Measurements from ENCODE around the gene SEMA3C. TPM values are rescaled to one million over a fixed set of nuclear protein-coding genes. Genes with fewer than 3 reads are reported as not detected.

The SEMA3C gene
- total RNA-seq, 1 donor from 2014 or later, result 148 TPM

DNA sequence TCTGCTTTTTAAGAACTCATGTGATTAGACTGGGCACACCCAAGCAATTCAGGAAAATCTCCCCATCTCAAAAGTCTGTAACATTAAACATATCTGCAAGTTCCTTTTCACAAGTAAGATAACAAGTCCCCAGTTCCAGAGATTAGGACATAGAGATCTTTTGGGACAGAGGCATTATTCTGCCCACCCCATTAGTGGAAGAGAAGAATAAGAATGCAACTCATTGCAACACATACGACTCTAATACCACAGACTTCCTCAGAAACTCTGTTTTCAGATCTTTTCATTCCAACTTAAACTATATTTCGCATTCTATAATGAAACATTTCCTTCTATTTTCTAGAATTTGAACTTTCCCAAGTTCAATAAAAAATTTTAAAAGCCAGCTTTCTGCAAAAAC lies 137.7 kb downstream of the SEMA3C start:
- H3K36me3 ChIP-seq (ENCODE audit: insufficient read depth, low read length), result no peaks in the 10 kb centered on the region
- H2AFZ ChIP-seq (ENCODE audit: low read depth, low read length), result no peak overlapping the region
- peaks cover 32% of the 10 kb centered on the region for H3K4me1 ChIP-seq (ENCODE audit: insufficient read depth, low read length)
- H3K9me3 Mint-ChIP-seq (ENCODE audit: unreplicated experiment), result no peaks in the 10 kb centered on the region
- H3K36me3 Mint-ChIP-seq (ENCODE audit: low read depth, unreplicated experiment), result peaks cover 18% of the 10 kb centered on the region
- H3K79me2 ChIP-seq (ENCODE audit: insufficient read depth, low read length), result no peaks in the 10 kb centered on the region
- no peaks in the 10 kb centered on the region for H4K20me1 ChIP-seq (ENCODE audit: insufficient read depth, low read length)
- H3K9ac ChIP-seq (ENCODE audit: low read length), result peak overlapping the region; percentile 2
- H3K27me3 ChIP-seq (ENCODE audit: insufficient read depth, low read length), result no peaks in the 10 kb centered on the region
- TF ChIP-seq, protein P1, sequence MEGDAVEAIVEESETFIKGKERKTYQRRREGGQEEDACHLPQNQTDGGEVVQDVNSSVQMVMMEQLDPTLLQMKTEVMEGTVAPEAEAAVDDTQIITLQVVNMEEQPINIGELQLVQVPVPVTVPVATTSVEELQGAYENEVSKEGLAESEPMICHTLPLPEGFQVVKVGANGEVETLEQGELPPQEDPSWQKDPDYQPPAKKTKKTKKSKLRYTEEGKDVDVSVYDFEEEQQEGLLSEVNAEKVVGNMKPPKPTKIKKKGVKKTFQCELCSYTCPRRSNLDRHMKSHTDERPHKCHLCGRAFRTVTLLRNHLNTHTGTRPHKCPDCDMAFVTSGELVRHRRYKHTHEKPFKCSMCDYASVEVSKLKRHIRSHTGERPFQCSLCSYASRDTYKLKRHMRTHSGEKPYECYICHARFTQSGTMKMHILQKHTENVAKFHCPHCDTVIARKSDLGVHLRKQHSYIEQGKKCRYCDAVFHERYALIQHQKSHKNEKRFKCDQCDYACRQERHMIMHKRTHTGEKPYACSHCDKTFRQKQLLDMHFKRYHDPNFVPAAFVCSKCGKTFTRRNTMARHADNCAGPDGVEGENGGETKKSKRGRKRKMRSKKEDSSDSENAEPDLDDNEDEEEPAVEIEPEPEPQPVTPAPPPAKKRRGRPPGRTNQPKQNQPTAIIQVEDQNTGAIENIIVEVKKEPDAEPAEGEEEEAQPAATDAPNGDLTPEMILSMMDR (IDR thresholded peaks at IDR 0.05; ENCODE audit: insufficient read depth, low read depth, low read length), result no peak
- TF ChIP-seq EZH2 (IDR thresholded peaks at IDR 0.05; ENCODE audit: insufficient read depth, low read length), result no peak
- no peaks in the 10 kb centered on the region for H3K9me3 ChIP-seq (ENCODE audit: insufficient read depth, low read depth, low read length)
- peaks cover 23% of the 10 kb centered on the region for H3K4me1 Mint-ChIP-seq (ENCODE audit: low read depth, unreplicated experiment)
- no peak overlapping the region for H3K4me3 ChIP-seq (ENCODE audit: insufficient read depth, low read depth, low read length)
- DNase-seq (ENCODE audit: low read depth) (no peak), FAIRE-seq (peak; percentile 32)
- peak overlapping the region; percentile 55 for H3K27ac Mint-ChIP-seq (ENCODE audit: unreplicated experiment)
- no peak overlapping the region for H3K27ac ChIP-seq (ENCODE audit: low read depth, low read length)
- no peaks in the 10 kb centered on the region for H3K27me3 Mint-ChIP-seq (ENCODE audit: low read depth, unreplicated experiment)
- H3K4me2 ChIP-seq (ENCODE audit: low read length), result peak overlapping the region; percentile 12
- H3K4me3 Mint-ChIP-seq (ENCODE audit: unreplicated experiment), result no peak overlapping the region

DNA sequence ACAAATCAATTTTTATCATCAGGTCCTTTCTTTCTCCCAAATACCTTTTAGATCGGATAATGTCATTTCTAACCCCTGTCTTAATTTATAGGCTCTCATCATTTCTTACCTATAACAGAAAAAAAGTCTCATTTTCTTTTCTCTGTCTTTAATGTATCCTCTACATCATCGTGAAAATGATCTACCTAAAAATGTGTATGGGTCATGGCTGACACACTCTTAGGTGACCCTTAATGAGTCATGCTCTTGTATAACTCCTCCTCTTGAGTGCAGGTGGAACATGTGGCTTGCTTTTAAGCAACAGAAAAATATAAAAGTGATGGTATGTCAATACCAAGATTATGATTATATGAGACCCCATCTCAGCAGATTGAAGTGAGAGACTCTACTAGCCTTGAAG lies 139.4 kb downstream of the SEMA3C start:
- Histone ChIP-seq H3K79me2 (ENCODE audit: insufficient read depth, low read length) (no peaks in the 10 kb centered on the region), H3K27me3 (ENCODE audit: insufficient read depth, low read length) (no peaks in the 10 kb centered on the region), H4K20me1 (ENCODE audit: insufficient read depth, low read length) (no peaks in the 10 kb centered on the region), H3K4me2 (ENCODE audit: low read length) (no peak overlapping the region), H3K9ac (ENCODE audit: low read length) (no peak overlapping the region), H3K4me1 (ENCODE audit: insufficient read depth, low read length) (peaks cover 29% of the 10 kb centered on the region), H3K27ac (ENCODE audit: low read depth, low read length) (no peak overlapping the region), H2AFZ (ENCODE audit: low read depth, low read length) (no peak overlapping the region), H3K36me3 (ENCODE audit: insufficient read depth, low read length) (no peaks in the 10 kb centered on the region), H3K4me3 (ENCODE audit: insufficient read depth, low read depth, low read length) (no peak overlapping the region), H3K9me3 (ENCODE audit: insufficient read depth, low read depth, low read length) (no peaks in the 10 kb centered on the region)
- H3K4me3 Mint-ChIP-seq (ENCODE audit: unreplicated experiment), result no peak overlapping the region
- FAIRE-seq (no peak), DNase-seq (ENCODE audit: low read depth) (no peak)
- TF ChIP-seq, protein P1 (IDR thresholded peaks at IDR 0.05; ENCODE audit: insufficient read depth, low read depth, low read length), result no peak
- TF ChIP-seq EZH2 (IDR thresholded peaks at IDR 0.05; ENCODE audit: insufficient read depth, low read length), result no peak
- no peaks in the 10 kb centered on the region for H3K9me3 Mint-ChIP-seq (ENCODE audit: unreplicated experiment)
- peaks cover 23% of the 10 kb centered on the region for H3K4me1 Mint-ChIP-seq (ENCODE audit: low read depth, unreplicated experiment)
- H3K36me3 Mint-ChIP-seq (ENCODE audit: low read depth, unreplicated experiment), result peaks cover 12% of the 10 kb centered on the region
- no peak overlapping the region for H3K27ac Mint-ChIP-seq (ENCODE audit: unreplicated experiment)
- no peaks in the 10 kb centered on the region for H3K27me3 Mint-ChIP-seq (ENCODE audit: low read depth, unreplicated experiment)

DNA sequence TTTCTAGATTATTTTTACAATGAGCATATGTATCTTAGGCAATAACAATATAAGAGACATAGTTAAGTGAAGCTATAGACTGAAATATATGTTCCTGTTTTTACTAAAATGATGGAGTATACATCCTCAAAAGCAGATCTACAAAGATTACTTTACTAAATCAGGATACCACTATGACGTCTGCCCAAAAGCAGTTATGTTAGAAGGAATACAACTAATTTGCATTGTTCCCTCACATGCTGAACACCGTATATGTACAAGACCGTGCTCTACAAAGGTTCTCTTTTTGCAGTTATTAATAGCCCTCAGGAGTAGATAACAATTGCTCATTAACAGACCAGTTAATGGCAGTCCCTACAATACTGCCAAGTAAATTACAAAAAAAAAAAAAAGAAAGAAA lies 143.0 kb downstream of the SEMA3C start:
- Histone ChIP-seq H3K4me3 (ENCODE audit: insufficient read depth, low read depth, low read length) (no peak overlapping the region), H3K4me1 (ENCODE audit: insufficient read depth, low read length) (peaks cover 8% of the 10 kb centered on the region), H3K9me3 (ENCODE audit: insufficient read depth, low read depth, low read length) (no peaks in the 10 kb centered on the region), H3K9ac (ENCODE audit: low read length) (no peak overlapping the region), H3K79me2 (ENCODE audit: insufficient read depth, low read length) (no peaks in the 10 kb centered on the region), H3K27me3 (ENCODE audit: insufficient read depth, low read length) (no peaks in the 10 kb centered on the region), H2AFZ (ENCODE audit: low read depth, low read length) (no peak overlapping the region), H3K36me3 (ENCODE audit: insufficient read depth, low read length) (peaks cover 3% of the 10 kb centered on the region), H3K27ac (ENCODE audit: low read depth, low read length) (no peak overlapping the region), H3K4me2 (ENCODE audit: low read length) (no peak overlapping the region), H4K20me1 (ENCODE audit: insufficient read depth, low read length) (no peaks in the 10 kb centered on the region)
- no peak for DNase-seq (ENCODE audit: low read depth)
- H3K27ac Mint-ChIP-seq (ENCODE audit: unreplicated experiment), result no peak overlapping the region
- H3K36me3 Mint-ChIP-seq (ENCODE audit: low read depth, unreplicated experiment), result peaks cover 5% of the 10 kb centered on the region
- H3K27me3 Mint-ChIP-seq (ENCODE audit: low read depth, unreplicated experiment), result no peaks in the 10 kb centered on the region
- no peaks in the 10 kb centered on the region for H3K9me3 Mint-ChIP-seq (ENCODE audit: unreplicated experiment)
- no peak overlapping the region for H3K4me3 Mint-ChIP-seq (ENCODE audit: unreplicated experiment)
- peaks cover 9% of the 10 kb centered on the region for H3K4me1 Mint-ChIP-seq (ENCODE audit: low read depth, unreplicated experiment)
- no peak for TF ChIP-seq EZH2 (IDR thresholded peaks at IDR 0.05; ENCODE audit: insufficient read depth, low read length)
- TF ChIP-seq, protein P1 (IDR thresholded peaks at IDR 0.05; ENCODE audit: insufficient read depth, low read depth, low read length), result no peak
- FAIRE-seq, result no peak
